ENCODE data around the gene CCDC27.
"Not testable (repeated sequence)": the region's sequence is repeated elsewhere in the genome, so short reads cannot be mapped to it uniquely, and the experiment has no call there.

CCDC27 gene

GRCh38 chr1:3746830-3747521 lies 5.3 kb upstream of the CCDC27 start:
- peak; percentile 89 to 91 for DNase-seq
- TF ChIP-seq GATA1 (IDR thresholded peaks at IDR 0.05; ENCODE audit: low read depth, low read length) (no peak), POLR2A (IDR thresholded peaks at IDR 0.05; ENCODE audit: low read length) (peak; percentile 76)

- DNase-seq: no peak
Measured at GRCh38 chr1:3747522-3747848, 4.8 kb upstream of the CCDC27 start.

GRCh38 chr1:3747903-3748302 lies 4.3 kb upstream of the CCDC27 start:
- no peak for DNase-seq
- no peak for TF ChIP-seq POLR2A (IDR thresholded peaks at IDR 0.05; ENCODE audit: low read length)
- no peak for TF ChIP-seq GATA1 (IDR thresholded peaks at IDR 0.05; ENCODE audit: low read depth, low read length)

More at GRCh38 chr1:3747522-3747848, 4.8 kb upstream of the CCDC27 start:
- no peak for TF ChIP-seq GATA1 (IDR thresholded peaks at IDR 0.05; ENCODE audit: low read depth, low read length)
- TF ChIP-seq POLR2A (IDR thresholded peaks at IDR 0.05; ENCODE audit: low read length): no peak

- DNase-seq: not testable (repeated sequence)
Measured at GRCh38 chr1:3748316-3748900, 3.8 kb upstream of the CCDC27 start.

GRCh38 chr1:3749512-3749911 lies 2.7 kb upstream of the CCDC27 start:
- TF ChIP-seq GATA1 (IDR thresholded peaks at IDR 0.05; ENCODE audit: low read depth, low read length) (no peak), POLR2A (IDR thresholded peaks at IDR 0.05; ENCODE audit: low read length) (no peak)

GRCh38 chr1:3750741-3751140 lies 1.5 kb upstream of the CCDC27 start:
- peak; percentile 39 for TF ChIP-seq POLR2A (IDR thresholded peaks at IDR 0.05; ENCODE audit: low read length)
- TF ChIP-seq GATA1 (IDR thresholded peaks at IDR 0.05; ENCODE audit: low read depth, low read length): no peak
- peak; percentile 51 to 76 for DNase-seq

More at GRCh38 chr1:3749512-3749911, 2.7 kb upstream of the CCDC27 start:
- DNase-seq: no peak

- no peak for TF ChIP-seq GATA1 (IDR thresholded peaks at IDR 0.05; ENCODE audit: low read depth, low read length)
- TF ChIP-seq POLR2A (IDR thresholded peaks at IDR 0.05; ENCODE audit: low read length): no peak
Measured at GRCh38 chr1:3753656-3754454, 1.6 kb downstream of the CCDC27 start.

GRCh38 chr1:3756394-3756793 lies 4.1 kb downstream of the CCDC27 start:
- DNase-seq: no peak
- TF ChIP-seq GATA1 (IDR thresholded peaks at IDR 0.05; ENCODE audit: low read depth, low read length) (no peak), POLR2A (IDR thresholded peaks at IDR 0.05; ENCODE audit: low read length) (no peak)

More at GRCh38 chr1:3753656-3754454, 1.6 kb downstream of the CCDC27 start:
- DNase-seq: no peak

- DNase-seq: no peak
- TF ChIP-seq GATA1 (IDR thresholded peaks at IDR 0.05; ENCODE audit: low read depth, low read length) (no peak), POLR2A (IDR thresholded peaks at IDR 0.05; ENCODE audit: low read length) (no peak)
Measured at GRCh38 chr1:3759164-3759563, 6.9 kb downstream of the CCDC27 start.

GRCh38 chr1:3759796-3760195 lies 7.5 kb downstream of the CCDC27 start:
- peak; percentile 78 to 93 for DNase-seq

GRCh38 chr1:3761296-3762010 lies 9.2 kb downstream of the CCDC27 start:
- TF ChIP-seq GATA1 (IDR thresholded peaks at IDR 0.05; ENCODE audit: low read depth, low read length): no peak
- TF ChIP-seq POLR2A (IDR thresholded peaks at IDR 0.05; ENCODE audit: low read length): no peak
- no peak for DNase-seq

More at GRCh38 chr1:3759796-3760195, 7.5 kb downstream of the CCDC27 start:
- peak; percentile 65 for TF ChIP-seq GATA1 (IDR thresholded peaks at IDR 0.05; ENCODE audit: low read depth, low read length)
- TF ChIP-seq POLR2A (IDR thresholded peaks at IDR 0.05; ENCODE audit: low read length): peak; percentile 66

GRCh38 chr1:3762151-3762872 lies 10.1 kb downstream of the CCDC27 start:
- TF ChIP-seq GATA1 (IDR thresholded peaks at IDR 0.05; ENCODE audit: low read depth, low read length) (no peak), POLR2A (IDR thresholded peaks at IDR 0.05; ENCODE audit: low read length) (peak; percentile 8)

GRCh38 chr1:3762873-3763228 lies 10.6 kb downstream of the CCDC27 start:
- no peak for DNase-seq
- TF ChIP-seq GATA1 (IDR thresholded peaks at IDR 0.05; ENCODE audit: low read depth, low read length) (no peak), POLR2A (IDR thresholded peaks at IDR 0.05; ENCODE audit: low read length) (no peak)

More at GRCh38 chr1:3762151-3762872, 10.1 kb downstream of the CCDC27 start:
- no peak for DNase-seq
